Measurements from ENCODE around the gene UCKL1.

DNA sequence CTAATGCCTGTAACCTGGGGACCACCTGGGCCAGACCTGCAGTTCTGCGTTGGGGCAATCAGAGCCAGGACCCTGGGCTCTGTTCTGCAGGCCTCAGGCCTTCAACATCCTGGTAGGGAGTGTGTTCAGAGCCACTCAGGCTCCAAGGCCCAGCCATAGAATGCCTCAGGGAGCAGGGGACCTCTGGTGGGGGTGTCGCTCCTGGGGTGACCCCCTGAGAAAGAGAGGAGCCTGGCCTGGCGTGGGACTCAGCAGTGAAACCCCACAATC is 12.5 kb downstream of the UCKL1 start:
- TF ChIP-seq, protein P1, sequence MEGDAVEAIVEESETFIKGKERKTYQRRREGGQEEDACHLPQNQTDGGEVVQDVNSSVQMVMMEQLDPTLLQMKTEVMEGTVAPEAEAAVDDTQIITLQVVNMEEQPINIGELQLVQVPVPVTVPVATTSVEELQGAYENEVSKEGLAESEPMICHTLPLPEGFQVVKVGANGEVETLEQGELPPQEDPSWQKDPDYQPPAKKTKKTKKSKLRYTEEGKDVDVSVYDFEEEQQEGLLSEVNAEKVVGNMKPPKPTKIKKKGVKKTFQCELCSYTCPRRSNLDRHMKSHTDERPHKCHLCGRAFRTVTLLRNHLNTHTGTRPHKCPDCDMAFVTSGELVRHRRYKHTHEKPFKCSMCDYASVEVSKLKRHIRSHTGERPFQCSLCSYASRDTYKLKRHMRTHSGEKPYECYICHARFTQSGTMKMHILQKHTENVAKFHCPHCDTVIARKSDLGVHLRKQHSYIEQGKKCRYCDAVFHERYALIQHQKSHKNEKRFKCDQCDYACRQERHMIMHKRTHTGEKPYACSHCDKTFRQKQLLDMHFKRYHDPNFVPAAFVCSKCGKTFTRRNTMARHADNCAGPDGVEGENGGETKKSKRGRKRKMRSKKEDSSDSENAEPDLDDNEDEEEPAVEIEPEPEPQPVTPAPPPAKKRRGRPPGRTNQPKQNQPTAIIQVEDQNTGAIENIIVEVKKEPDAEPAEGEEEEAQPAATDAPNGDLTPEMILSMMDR (conservative IDR thresholded peaks at IDR 0.05; ENCODE audit: low read length): no peak
- TF ChIP-seq EZH2phosphoT487 (IDR thresholded peaks at IDR 0.05; ENCODE audit: borderline replicate concordance): no peak
